HPDE6-E6E7 (cell line): ENCODE results near the gene KCNH2.

Source experiments
- DNase-seq: peaks from one replicate; pipeline ENCODE4 v3.0.0; 2011; ENCODE audit warnings: missing footprints; ENCODE audit errors: extremely low spot score

The KCNH2 gene

DNA sequence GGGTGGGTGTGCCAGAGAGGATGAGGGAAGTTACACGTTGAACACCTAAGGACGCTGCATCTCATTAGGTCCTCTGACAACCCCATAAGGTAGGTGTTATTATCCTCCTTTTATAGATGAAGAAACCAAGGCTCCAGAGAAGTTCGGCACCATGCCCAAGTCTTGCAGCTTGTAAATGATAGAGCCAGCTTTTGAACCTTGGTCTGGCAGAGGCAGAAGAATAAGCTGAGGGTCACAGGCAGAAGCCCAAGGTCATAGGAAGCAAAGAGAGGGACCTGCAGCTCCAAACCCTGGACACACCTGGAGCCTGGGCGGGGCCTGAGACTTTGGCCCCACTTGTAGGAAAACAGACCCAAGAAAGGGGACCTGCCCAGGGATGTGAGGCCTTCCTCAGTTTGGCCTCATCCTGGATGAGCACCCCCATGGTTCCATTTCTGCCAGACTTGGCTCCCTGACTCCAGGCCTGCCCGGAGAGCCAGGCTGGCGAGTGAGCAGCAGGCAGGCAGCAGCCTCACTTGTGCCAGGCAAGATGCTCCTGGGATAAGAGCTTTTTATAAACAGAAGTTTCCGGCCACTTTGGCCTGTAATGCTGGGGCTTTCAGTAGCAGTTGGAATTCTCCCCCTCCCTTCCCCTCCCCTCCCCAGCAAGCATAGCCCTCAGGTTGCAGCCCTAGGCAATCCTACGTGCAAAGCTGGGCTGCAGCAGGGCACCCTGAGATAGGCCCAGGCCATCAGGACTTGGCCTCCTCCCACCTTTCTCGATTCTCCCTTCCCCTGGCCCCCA, 2.4 kb downstream of the KCNH2 start:
- no peak for DNase-seq

DNA sequence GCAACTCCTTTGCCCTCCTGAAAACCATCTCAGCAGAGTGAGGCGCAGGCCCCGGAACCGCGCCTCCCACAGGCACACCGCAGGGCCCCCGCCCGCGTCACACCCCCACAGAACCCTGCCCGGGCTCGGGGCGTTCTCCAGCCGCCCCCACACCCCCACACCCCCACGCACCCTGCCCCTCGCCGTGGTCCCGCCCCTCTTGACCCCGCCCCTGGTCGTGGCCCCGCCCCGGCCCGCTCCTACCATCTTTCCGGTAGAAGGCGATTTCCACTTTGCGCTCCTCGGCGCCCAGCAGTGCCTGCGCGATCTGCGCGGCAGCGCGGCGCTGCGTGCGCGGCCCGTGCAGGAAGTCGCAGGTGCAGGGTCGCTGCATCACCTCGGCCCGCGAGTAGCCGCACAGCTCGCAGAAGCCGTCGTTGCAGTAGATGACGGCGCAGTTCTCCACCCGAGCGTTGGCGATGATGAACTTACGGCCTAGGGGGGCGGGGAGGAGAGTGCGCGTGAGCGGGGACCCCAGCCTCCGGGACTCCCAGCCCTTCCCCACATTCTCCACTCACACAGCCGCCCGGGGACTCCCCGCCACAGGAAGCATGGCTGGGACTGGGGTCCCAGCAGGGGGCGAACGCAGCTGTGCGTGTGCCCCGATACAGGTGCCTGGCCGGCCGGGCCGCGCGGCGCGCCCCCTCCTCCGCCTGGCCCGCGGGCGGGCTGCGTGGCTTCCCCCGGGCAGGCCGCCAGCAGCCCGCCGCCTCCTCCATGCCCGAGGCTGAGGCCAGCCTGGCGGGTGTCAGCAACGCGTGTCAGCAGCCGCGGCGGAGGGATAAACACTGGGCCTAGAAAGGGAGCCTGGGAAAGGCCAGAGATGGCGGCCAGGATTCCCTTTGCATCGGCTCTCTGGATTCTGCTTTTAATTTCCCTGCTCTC, 3.4 kb downstream of the KCNH2 start:
- DNase-seq = no peak

DNA sequence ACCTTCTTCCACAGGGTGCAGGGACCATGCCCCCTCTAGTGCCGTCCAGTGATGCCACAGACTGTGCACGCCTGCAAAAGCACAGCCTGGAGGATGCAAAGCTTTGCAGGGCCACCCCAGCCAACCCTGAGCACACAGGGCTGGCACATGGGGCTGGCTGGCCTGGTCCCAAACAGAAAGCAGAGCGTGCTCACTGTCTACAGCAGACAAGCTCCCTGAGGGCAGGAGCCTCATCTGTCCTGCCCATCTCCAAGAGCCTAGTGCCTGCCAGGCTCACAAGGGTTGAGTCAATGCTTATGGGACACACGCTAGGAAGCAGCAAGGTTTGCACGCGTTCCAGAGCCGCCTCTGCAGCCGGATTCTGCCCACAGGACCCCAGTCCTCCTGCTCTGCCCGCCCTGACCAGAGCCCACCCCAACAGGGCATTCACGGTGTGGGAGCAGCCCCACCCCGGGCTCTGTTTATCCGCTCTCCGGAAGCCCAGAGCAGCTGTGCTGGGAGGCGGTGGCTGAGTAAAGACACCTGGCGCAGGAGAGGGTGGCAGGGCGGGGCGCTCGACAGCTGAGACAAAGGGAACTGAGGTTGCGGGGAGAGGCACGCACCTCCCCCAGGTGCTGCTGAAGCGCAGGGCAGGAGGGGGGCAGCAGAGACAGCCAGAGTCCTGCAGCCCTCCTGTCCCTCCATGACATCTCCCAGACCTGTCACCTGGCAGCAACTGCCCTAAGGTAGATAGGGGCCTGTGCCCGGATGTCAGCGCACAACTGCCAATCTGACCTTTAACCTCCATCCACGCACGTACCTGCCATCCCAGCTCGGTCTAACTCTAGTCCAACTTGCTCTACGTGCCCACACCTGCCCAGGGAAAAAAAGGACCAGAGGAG, 4.3 kb downstream of the KCNH2 start:
- no peak for DNase-seq

DNA sequence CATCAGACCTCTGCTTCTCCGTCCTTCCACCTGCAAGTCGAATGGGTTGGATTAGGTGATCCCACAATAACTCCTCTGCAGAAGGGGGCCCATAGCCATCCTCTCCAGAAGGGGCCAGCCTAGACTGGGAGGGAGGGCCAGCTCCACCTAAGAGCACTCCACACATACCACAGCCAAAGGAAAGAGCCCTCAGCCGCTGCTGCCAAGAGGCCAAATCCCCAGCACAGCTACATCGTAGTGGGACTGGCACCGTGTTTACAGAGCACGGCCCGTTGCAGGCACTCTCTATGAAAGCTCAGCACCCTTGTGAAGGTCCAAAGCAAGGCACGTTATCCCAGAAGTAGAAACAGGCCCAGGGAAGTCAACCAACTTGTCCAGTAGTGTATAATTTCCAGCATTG, 5.4 kb downstream of the KCNH2 start:
- DNase-seq = no peak

DNA sequence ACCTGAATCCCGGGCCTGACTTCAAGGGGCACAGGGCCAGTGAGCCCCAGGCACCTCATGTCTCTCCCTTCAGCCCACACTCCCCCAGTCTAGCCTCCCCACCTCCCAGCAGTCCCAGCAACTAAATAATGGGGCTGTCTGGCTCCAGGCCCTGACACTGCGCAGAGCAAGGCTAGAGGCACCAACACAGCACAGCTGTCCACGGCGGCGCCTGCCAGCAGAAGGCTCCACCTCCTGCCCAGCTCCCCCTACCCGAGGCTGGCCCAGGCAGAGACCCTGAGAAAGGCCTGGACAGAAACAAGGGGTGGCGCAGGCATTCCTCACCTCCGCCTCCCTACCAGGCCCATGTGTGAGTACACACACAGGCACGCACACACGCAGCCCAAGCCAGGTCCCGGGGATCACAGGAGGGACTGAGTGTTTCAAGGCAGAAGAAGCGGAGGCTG, 6.1 kb downstream of the KCNH2 start:
- DNase-seq = no peak

DNA sequence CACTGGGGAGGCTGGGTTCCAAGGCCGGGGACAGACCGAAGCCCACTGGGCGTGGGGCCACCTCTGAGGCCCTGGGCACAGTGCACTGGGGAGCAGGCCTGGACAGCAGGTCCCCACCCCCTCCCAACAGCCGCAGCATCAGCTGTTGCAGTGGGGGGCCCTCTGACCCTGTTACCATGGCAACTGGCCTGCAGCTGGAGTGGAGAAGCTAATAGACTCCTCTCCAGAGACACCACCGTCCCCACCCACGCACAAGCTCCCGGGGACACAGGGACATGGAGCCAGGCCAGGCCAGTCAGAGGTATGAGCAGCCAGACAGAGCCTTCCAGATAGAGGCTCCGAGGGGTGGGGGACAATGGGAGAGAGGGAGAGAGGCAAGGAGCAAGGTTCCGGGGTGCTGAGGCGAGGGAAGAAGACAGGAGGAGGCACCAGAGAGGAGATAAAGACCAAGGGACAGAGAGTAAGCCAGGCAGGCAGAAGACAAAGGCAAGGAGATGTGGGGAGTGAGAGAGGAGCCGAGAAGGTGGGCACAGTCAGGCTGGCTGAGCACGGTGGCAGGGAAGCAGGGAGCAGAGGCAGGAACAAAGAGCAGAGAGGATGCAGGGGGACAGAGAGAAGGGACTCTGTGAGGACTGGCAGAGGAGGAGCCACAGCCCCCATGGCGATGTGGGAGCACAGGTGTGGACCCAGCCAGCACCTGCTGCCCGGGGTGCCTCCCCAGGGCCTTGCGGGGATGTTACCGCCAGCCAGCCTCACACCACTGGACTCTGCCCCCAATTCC, 6.7 kb downstream of the KCNH2 start:
- no peak for DNase-seq

DNA sequence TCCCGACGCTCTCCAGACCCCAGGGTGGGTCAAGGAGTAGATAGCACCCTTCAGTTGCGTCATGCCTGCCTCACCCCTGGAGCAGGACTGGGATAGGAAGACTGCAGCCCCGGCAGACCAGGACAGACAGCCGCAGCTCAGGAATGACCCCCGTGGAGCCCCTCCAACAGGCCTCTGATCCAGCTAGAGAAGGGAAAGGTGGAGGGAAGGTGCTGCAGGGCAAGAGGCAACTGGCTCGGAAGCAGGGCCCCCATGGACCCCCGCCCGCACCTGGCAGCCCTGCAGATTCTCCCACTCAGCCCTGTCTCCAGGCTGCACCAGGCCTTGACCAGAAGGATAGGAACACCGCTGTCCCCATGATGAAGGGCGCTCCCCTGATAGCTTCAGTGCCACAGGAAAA, 7.7 kb downstream of the KCNH2 start:
- no peak for DNase-seq

DNA sequence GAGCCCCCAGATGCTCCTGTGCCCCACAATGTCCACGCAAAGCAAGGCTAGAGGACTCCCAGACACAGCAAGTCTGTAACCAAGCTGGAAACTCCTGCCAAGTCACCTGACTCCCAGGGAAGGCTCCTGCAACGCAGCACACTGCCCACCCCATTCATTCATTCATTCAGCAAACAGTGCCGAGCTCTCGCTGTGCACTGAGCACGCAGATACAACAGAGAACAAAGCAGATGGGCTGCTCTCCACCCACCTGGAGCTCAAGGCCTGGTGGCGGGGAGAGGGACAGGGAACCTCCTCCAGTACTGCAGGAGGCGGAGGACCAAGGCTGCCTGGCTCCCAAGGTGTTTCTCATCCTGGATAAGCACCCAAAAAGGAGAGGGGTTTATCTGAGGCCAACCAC, 8.6 kb downstream of the KCNH2 start:
- no peak for DNase-seq

DNA sequence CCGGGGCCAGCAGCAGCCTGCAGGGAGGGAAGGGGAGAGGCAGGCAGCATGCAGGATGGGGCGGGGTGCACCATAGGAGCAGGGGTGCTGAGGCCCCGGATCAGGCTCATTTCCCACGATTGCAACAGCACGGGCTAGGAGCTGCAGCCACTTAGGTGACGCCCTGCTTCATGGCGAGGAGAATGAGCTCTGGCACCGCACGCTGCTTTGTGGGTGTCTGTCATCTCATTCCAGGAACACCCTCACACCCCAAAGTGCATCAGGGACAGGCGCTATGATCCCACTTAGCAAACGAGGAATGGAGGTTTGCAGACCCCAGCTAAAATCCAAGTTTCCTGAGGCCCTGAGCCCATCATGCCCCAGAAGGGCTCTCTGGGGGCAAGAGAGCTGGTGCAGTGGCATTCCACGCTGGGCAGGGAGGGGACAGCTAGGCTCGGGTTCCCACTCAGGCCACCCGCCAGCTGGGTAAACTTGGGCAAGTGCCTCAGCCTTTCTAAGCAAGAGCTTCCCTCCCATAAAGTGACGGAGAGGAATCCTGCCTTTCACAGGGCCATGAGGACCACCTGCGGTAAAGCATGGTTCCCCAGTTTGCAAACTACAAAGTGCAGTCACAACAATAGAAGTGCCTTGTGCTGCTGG, 9.3 kb downstream of the KCNH2 start:
- DNase-seq = no peak

DNA sequence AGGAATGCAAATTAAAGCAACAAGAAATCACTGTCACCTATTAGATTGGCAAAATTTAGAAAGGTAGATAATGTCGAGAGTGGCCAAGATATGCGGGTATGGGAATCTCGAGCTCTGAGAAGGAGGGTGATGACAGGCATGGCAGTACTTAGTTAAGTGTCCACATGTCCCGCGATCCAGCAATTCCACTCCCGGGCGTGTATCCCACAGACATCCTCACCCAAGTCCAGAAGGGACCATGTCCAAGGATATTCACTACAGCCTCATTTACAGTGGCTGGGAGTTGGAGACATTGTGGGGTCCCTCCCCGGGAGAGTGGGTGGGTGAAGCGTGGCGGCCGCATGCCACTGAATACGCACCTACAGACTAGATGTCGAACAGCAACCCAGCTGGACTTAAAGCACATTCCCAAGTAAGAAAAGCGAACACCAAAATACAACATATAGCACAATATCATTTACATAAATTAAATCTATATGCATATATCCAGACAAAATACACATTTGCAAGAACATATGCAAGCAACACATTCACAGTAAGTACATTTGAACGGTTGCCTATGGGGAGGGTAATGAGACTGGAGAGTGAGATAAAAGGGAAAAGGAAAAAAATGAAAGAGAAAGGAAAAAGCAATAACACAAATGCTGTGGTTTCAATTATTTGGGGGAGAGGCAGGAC, 9.9 kb downstream of the KCNH2 start:
- DNase-seq = no peak

DNA sequence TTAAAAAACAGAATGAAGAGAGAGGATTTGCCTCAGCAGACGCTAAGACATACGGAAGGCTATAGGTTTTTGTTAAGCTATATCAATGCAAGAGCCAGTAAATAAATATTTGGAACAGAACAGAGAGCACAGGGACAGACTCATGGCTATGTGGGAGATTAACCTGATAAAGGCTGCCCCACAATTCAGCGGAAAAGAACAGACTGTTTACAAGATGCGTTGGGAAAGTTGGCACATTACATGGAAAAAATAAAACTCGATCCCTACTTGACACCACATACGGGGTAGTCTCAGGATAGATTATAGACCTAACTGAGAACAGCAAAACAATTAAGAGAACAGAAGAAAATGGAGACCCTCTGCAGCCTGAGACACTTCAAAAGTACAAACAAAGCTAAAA, 10.8 kb downstream of the KCNH2 start:
- no peak for DNase-seq

DNA sequence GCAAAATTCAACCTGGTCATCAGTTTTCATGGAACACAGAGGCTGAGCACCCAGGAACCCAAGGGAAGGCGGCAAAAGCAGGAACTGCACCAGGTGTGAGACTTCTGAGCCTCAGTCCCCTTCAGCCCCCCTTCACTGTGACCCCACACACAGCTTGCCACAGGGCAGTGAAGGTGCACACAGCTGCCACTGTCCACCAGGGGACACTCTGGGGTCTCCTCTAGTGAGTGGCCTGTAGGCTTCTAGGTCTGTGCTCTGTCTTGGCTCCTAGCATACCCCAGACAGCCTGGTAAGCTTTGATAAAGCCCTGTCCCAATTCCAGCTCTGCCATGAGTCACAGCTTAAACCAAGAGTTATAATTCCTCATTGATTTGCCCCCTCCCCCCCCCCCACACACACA, 12.1 kb downstream of the KCNH2 start:
- DNase-seq = no peak

DNA sequence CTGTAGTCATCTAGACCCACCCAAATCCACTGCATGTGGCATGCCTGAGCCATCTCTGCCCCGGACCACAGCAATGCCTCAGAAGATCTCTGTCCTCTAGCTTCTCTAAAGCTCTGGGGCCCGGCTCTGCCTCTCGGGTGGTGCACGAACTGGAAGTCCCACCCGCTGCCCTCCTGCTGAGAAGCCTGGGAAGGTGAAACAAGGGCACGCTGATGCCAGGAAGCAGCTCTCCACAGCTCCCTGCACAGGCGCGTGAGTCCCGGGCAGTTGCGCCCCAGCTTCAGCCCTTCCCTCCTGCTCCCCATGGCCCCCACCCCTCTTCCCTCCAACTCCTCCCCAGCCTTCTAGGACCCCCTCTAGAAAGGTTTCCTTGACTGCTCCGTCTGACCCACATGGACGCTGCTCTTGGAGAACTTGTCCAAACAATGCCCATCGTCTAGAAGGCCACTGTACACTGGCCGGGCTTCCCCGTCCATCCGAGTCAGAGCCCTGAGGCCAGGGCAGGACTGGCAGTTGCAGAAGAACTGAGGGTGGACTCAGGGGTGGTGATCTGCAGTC, 12.8 kb downstream of the KCNH2 start:
- DNase-seq = no peak

DNA sequence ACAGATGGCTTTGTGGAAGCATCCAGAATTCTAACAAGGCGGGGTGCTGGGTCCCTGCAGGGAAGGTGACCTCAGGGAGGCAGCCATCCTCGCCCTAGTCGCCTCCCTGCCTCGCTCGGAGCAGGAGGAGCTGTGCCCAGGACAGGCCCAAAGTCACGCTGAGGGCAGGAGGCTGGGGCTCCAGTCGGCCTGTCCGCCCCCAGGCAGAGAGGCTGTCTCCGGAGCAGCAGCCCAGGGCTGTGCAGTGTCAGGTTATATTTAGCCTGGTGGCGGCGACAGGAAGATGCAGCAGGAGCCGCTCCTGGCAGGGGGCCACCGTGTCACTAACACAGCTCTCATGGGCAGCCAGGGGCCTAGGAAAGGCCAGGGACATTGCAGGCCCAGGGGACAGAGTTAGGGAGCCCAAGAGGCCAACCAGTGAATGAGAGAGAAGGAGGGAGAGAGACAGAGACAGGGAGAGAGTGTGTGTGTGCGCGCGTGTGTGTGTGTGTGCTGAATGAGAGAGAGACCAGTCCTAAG, 13.5 kb downstream of the KCNH2 start:
- no peak for DNase-seq

DNA sequence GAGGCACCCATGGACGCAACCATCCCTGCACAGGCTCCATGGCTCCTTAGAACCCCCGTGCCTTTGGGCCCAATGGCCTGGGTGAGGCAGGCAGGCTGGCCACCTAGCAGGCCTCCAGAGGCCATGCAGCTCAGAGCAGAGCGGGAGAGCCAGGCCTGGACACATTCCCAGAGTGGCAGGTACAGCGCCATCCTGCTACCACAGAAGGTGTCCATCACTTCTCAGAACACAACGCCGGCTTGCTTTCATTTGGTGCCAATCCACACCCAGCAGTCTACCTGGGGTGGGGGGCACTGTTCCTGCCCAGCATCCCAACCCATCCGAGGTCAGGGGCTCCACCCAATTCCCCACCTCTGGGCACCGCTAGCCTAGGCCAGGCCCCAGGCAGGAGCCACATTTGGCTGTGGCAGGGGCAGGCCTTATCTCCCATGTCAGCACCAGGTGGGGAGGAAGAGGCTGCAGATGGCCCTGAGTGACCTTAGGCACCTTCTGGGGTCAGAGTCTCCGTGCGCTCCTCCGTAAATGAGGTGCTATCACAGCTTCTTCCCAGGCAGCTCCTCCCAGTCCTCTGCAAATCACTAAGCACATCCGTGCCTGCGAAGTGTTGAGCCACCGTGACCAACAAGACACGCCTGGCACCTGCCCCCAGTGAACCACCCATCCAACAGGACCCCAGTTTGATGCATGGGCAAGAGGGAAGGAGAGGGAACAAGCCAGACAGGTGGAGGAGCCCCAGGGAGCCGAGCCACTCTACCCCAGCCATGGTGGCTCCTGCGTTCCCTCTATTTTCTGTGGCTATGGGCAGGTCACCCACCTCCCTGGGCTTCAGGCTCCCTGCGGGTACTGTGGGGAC, 14.2 kb downstream of the KCNH2 start:
- no peak for DNase-seq

DNA sequence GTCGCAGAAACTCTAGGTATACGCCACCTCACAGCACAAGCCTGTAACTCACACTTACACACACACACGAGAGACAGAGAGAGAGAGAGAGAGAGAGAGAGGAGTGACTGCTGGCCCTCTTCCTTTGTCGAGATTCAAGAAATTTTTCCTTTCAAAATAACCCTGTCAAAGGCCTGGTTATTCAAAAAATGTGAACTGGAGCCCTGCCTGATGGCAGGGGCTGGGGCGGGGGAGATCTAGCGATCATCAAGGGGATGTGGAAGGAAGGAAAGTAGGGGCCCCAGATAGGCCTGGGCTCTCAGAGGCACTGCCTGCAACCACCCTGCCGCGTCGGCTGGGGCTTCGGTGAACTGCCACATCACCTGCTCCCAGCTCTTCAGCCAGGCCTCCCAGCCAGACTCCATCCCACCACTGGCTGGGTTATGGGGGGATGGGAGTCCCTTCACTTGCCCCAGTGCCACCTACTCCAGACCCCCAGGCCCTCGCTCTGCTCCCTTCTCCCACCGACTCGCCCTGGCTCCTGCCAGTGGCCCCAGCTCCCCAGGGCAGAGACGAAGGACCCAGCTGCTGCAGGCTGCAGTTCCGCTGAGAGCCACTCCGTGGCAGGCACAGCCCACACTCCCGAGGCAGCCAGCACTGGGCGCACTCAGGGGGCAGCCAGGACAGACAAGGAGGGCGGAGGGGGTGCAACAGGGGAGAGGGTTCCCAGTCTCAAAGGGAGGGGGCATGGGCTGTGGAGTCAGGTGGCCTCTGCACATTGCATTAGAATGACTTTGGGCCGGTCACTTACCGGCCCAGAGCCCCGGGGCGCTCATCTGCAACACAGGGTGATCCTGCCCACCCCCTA, 15.3 kb downstream of the KCNH2 start:
- DNase-seq = peak; percentile 86

DNA sequence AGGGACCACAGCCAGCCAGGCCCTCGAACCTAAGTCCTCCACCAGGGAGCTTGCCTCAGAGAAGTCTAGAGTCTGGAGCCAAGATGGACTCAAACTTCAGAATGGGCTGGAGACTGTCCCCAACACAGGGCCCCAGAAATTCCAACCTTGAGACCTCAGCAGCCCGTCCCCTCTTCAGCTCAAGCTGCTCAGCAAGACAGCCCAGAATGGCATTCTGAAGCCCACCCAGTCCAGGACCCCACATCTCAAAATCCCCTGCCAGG, 15.9 kb downstream of the KCNH2 start:
- no peak for DNase-seq
